HG02798 (cell line): Measurements from ENCODE around the gene RAB40C.
A peak's percentile ranks its signal among the peaks of the same experiment; 100 is the strongest.

ENCODE experiments used
- ATAC-seq: cut with Tn5 transposase; IDR thresholded peaks from one replicate; pipeline ENCODE4 v1.9.1; 2021; ENCODE audit warnings: mild to moderate bottlenecking; ENCODE audit not compliant: unreplicated experiment, poor library complexity

The RAB40C gene

GRCh38 chr16:558298-559020, 31.4 kb upstream of the RAB40C start:
- no peak for ATAC-seq

- no peak for ATAC-seq
Observed at GRCh38 chr16:559021-559380, 30.9 kb upstream of the RAB40C start.

GRCh38 chr16:559411-560203, 30.3 kb upstream of the RAB40C start:
- ATAC-seq, result no peak

- ATAC-seq, result no peak
Observed at GRCh38 chr16:560204-560700, 29.6 kb upstream of the RAB40C start, which contains the start of gene PRR35. TSS of gene PRR35 (plus strand) at chr16:560394. CDS start at chr16:563295, 2,901 bp downstream.

- ATAC-seq, result no peak
Observed at GRCh38 chr16:560701-561412, 29.0 kb upstream of the RAB40C start.

GRCh38 chr16:561413-561794, 28.5 kb upstream of the RAB40C start:
- no peak for ATAC-seq

- no peak for ATAC-seq
Observed at GRCh38 chr16:561957-562938, 27.6 kb upstream of the RAB40C start.

GRCh38 chr16:563072-563644, 26.7 kb upstream of the RAB40C start:
- ATAC-seq, result no peak

- ATAC-seq, result no peak
Observed at GRCh38 chr16:564690-565418, 25.0 kb upstream of the RAB40C start.

- no peak for ATAC-seq
Observed at GRCh38 chr16:565419-566330, 24.2 kb upstream of the RAB40C start.

- ATAC-seq, result no peak
Observed at GRCh38 chr16:566475-567372, 23.1 kb upstream of the RAB40C start, which contains the start of gene NHLRC4. TSS of gene NHLRC4 (plus strand) at chr16:567005. CDS start at chr16:568048, 1,043 bp downstream.

GRCh38 chr16:567373-568256, 22.3 kb upstream of the RAB40C start:
- ATAC-seq, result no peak

GRCh38 chr16:568401-569258, 21.2 kb upstream of the RAB40C start:
- no peak for ATAC-seq

GRCh38 chr16:569445-570254, 20.2 kb upstream of the RAB40C start, which contains the start of gene PIGQ:
TSS of gene PIGQ (plus strand) at chr16:569968. CDS start at chr16:574075, 4,107 bp downstream.
- peak; percentile 63 for ATAC-seq
